Smooth muscle cell (in vitro differentiated cells): ENCODE data around the gene MEGF9. TPM values are rescaled to one million over a fixed set of nuclear protein-coding genes. Genes with fewer than 3 reads are reported as not detected.

ENCODE experiments used
- DNase-seq: peaks from one replicate; lab custom pipeline; 2025; ENCODE audit not compliant: unreplicated experiment; lab: John Stamatoyannopoulos, UW
- H2AFZ ChIP-seq: fragments of 200-600 bp; sonication (generic); 2 replicates; pipeline ENCODE4 v1.6.0; 2016; ENCODE audit warnings: antibody characterized with exemption, low read depth, mild to moderate bottlenecking
- H3F3A ChIP-seq: fragments of 200-600 bp; sonication (generic); 2 replicates; pipeline ENCODE4 v1.6.0; 2017; ENCODE audit warnings: antibody characterized with exemption, low read depth
- H3K27ac ChIP-seq: fragments of 200-600 bp; sonication (generic); 2 replicates; pipeline ENCODE4 v1.5.1; 2016; ENCODE audit warnings: low read depth, mild to moderate bottlenecking
- H3K27me3 ChIP-seq: fragments of 200-600 bp; sonication (generic); 2 replicates; pipeline ENCODE4 v1.6.1; 2016; ENCODE audit warnings: low read depth, mild to moderate bottlenecking
- H3K36me3 ChIP-seq: fragments of 200-600 bp; sonication (generic); 2 replicates; pipeline ENCODE4 v1.5.1; 2016; ENCODE audit warnings: low read depth
- H3K4me1 ChIP-seq: fragments of 200-600 bp; sonication (generic); 2 replicates; pipeline ENCODE4 v1.5.1; 2016; ENCODE audit warnings: low read depth
- H3K4me2 ChIP-seq: fragments of 200-600 bp; sonication (generic); 2 replicates; pipeline ENCODE4 v1.6.0; 2016; ENCODE audit warnings: mild to moderate bottlenecking
- H3K4me3 ChIP-seq: fragments of 200-600 bp; sonication (generic); 2 replicates; pipeline ENCODE4 v1.5.1; 2016; ENCODE audit warnings: mild to moderate bottlenecking
- H3K79me2 ChIP-seq: fragments of 200-600 bp; sonication (generic); 2 replicates; pipeline ENCODE4 v1.6.0; 2016; ENCODE audit warnings: low read depth, mild to moderate bottlenecking
- H3K9ac ChIP-seq: fragments of 200-600 bp; sonication (generic); 2 replicates; pipeline ENCODE4 v1.6.0; 2016; ENCODE audit warnings: low read depth
- H3K9me3 ChIP-seq: fragments of 200-600 bp; sonication (generic); replicated peaks from 2 replicates; pipeline ENCODE4 v1.5.1; 2016; ENCODE audit warnings: low read depth
- H4K20me1 ChIP-seq: fragments of 200-600 bp; sonication (generic); 2 replicates; pipeline ENCODE4 v1.6.0; 2016; ENCODE audit warnings: low read depth
- CTCF ChIP-seq: fragments of 200-600 bp; sonication (generic); IDR thresholded peaks from 2 replicates; pipeline ENCODE4 v1.5.1; 2017; ENCODE audit warnings: borderline replicate concordance, mild to moderate bottlenecking, antibody characterized with exemption; ENCODE audit not compliant: insufficient read depth, poor library complexity, severe bottlenecking
- WGBS: methylation state at CpG from one replicate; pipeline ENCODE4 v1.1.7; 2016; ENCODE audit warnings: low lambda C conversion rate; 5-methylcytosine and 5-hydroxymethylcytosine counted together
- polyA plus RNA-seq: library from polyadenylated mRNA; unstranded; fragments of >200 nt; fragmentation: Nextera tagmentation; extraction: Ambion mirVana; gene quantifications from 2 replicates; pipeline ENCODE4 v1.2.1, GENCODE V29; 2016
- total RNA-seq: library from RNA; depleted of rRNA; stranded (reverse); fragments of >200 nt; gene quantifications from 2 replicates; pipeline ENCODE4 v1.2.3, GENCODE V29; 2014

Gene MEGF9
- total and polyA plus RNA-seq, 2 experiments from 2014 or later, result 1.8 to 6.0 TPM

GRCh38 chr9:120654272-120654671, 60.0 kb downstream of the MEGF9 start:
- TF ChIP-seq CTCF, result no peak
- peaks cover under 1% of the 10 kb centered on the region for H4K20me1 ChIP-seq
- H3K79me2 ChIP-seq, result no peaks in the 10 kb centered on the region
- H2AFZ ChIP-seq, result no peak overlapping the region
- H3K4me2 ChIP-seq, result no peak overlapping the region
- no peak for DNase-seq
- no peaks in the 10 kb centered on the region for H3F3A ChIP-seq
- no peaks in the 10 kb centered on the region for H3K27me3 ChIP-seq
- H3K9ac ChIP-seq, result no peak overlapping the region
- H3K36me3 ChIP-seq, result no peaks in the 10 kb centered on the region
- H3K9me3 ChIP-seq, result no peaks in the 10 kb centered on the region
- H3K27ac ChIP-seq, result no peak overlapping the region
- no peak overlapping the region for H3K4me3 ChIP-seq
- H3K4me1 ChIP-seq, result no peaks in the 10 kb centered on the region
- 93% methylated on average over 4 of the region's 4 CpGs for WGBS

GRCh38 chr9:120653762-120654161, 60.5 kb downstream of the MEGF9 start:
- H3K4me3 ChIP-seq, result no peak overlapping the region
- H3K4me1 ChIP-seq, result no peaks in the 10 kb centered on the region
- WGBS, result 73% methylated on average over 1 of the region's 1 CpG
- no peaks in the 10 kb centered on the region for H3K36me3 ChIP-seq
- no peak overlapping the region for H2AFZ ChIP-seq
- no peak for TF ChIP-seq CTCF
- no peak overlapping the region for H3K27ac ChIP-seq
- H3K9me3 ChIP-seq, result no peaks in the 10 kb centered on the region
- H4K20me1 ChIP-seq, result no peaks in the 10 kb centered on the region
- H3K4me2 ChIP-seq, result no peak overlapping the region
- H3K79me2 ChIP-seq, result no peaks in the 10 kb centered on the region
- no peaks in the 10 kb centered on the region for H3K27me3 ChIP-seq
- H3F3A ChIP-seq, result no peaks in the 10 kb centered on the region
- H3K9ac ChIP-seq, result no peak overlapping the region
- no peak for DNase-seq

- no peaks in the 10 kb centered on the region for H3K79me2 ChIP-seq
- no peaks in the 10 kb centered on the region for H3F3A ChIP-seq
- no peak overlapping the region for H3K9ac ChIP-seq
- no peak for DNase-seq
- no peaks in the 10 kb centered on the region for H3K36me3 ChIP-seq
- H3K4me3 ChIP-seq, result no peak overlapping the region
- H3K4me1 ChIP-seq, result no peaks in the 10 kb centered on the region
- no peaks in the 10 kb centered on the region for H4K20me1 ChIP-seq
- TF ChIP-seq CTCF, result no peak
- H3K27ac ChIP-seq, result no peak overlapping the region
- H3K9me3 ChIP-seq, result no peaks in the 10 kb centered on the region
- no peaks in the 10 kb centered on the region for H3K27me3 ChIP-seq
- no peak overlapping the region for H2AFZ ChIP-seq
- 91% methylated on average over 2 of the region's 2 CpGs for WGBS
- H3K4me2 ChIP-seq, result no peak overlapping the region
These were observed 61.3 kb downstream of the MEGF9 start for GRCh38 chr9:120652934-120653333.

GRCh38 chr9:120650352-120650751, 63.9 kb downstream of the MEGF9 start:
- no peak for TF ChIP-seq CTCF

More at GRCh38 chr9:120650352-120650751, 63.9 kb downstream of the MEGF9 start:
- Histone ChIP-seq H3K27me3 (no peaks in the 10 kb centered on the region), H3K9ac (no peak overlapping the region), H3K4me2 (no peak overlapping the region), H3K4me1 (peaks cover 3% of the 10 kb centered on the region), H3K4me3 (no peak overlapping the region), H3K27ac (no peak overlapping the region), H4K20me1 (no peaks in the 10 kb centered on the region), H3K9me3 (no peaks in the 10 kb centered on the region), H3K36me3 (no peaks in the 10 kb centered on the region), H3K79me2 (no peaks in the 10 kb centered on the region), H3F3A (no peaks in the 10 kb centered on the region), H2AFZ (no peak overlapping the region)
- no peak for DNase-seq
- WGBS, result 86% methylated on average over 1 of the region's 1 CpG
